ENCODE measurements around the gene RBM33. TPM values are rescaled to one million over a fixed set of nuclear protein-coding genes. Genes with fewer than 3 reads are reported as not detected.
"Not testable (repeated sequence)": the region's sequence is repeated elsewhere in the genome, so short reads cannot be mapped to it uniquely, and the experiment has no call there.

The RBM33 gene
- total RNA-seq, 2 experiments from 2014 or later = 65.5 to 66.3 TPM

DNA sequence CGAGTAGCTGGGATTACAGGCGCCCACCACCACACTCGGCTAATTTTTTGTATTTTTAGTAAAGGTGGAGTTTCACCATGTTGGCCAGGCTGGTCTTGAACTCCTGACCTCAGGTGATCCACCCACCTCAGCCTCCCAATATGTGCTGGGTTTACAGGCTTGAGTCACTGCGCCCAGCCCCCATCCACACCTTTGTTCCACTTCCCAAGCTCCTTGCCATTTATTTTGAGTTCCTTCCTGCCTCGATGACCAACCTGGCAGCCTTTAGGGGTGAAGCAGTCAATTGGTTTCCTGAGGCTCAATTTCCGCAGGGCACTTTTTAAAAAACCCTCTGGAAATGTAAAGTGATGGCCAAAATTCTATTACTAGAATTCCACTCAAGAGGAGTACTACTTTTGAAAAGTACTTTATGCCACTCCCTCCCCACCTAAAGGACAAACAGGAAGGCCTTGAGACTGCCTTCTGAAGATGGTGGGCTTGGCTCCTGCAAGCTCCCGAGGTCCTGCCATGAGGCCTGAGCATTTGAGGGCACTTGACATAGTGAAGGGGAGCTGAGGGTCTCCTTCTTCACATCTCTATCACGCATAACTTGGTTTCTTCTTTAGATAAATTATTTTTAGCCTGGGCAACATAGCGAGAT lies 32.5 kb upstream of the RBM33 start:
- H3K27me3 Mint-ChIP-seq (ENCODE audit: low read depth) = peaks cover 5% of the 10 kb centered on the region
- CTCF ChIA-PET = interaction anchor here (2.0 kb wide), 1 partner anchor 13 kb away, joined by 14 read pairs; no protein-coding TSS in a partner anchor
- H3K27ac Mint-ChIP-seq = no peak overlapping the region

DNA sequence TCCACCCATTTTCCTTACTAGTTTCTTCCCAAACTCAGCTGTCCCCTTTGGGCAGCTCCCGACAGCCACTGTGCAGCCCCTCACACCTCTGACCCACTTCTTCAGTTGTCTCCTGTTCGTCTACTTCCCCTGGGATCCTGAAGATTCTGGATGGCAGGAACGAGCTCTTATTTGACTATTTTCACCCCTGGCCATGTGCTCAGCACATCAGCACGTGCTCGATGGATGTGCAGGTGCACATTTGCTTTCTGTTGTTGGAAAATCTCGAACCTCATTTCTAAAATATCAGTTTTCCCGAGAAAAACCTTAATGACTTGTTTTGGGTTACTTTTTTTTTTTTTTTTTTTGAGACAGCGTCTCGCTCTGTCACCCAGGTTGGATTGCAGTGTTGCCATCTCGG lies 31.8 kb upstream of the RBM33 start:
- intact Hi-C loops (cut with micrococcal nuclease) = loop anchor here (5.0 kb wide), 1 partner anchor 775 kb away; no protein-coding TSS in a partner anchor
- Mint-ChIP-seq H3K4me1 (ENCODE audit: low read depth) (no peaks in the 10 kb centered on the region), H3K27ac (no peak overlapping the region), H3K27me3 (ENCODE audit: low read depth) (peaks cover 5% of the 10 kb centered on the region), H3K9me3 (peaks cover 4% of the 10 kb centered on the region), H3K36me3 (ENCODE audit: low read depth) (peaks cover 5% of the 10 kb centered on the region), H3K4me3 (no peak overlapping the region)
- DNase-seq = no peak
- CTCF ChIA-PET = interaction anchor here (1.1 to 2.0 kb wide), 2 partner anchors 14 to 127 kb away, joined by 4 to 14 read pairs; no protein-coding TSS in a partner anchor

More for the DNA sequence above, 32.5 kb upstream of the RBM33 start:
- intact Hi-C loops (cut with micrococcal nuclease) = loop anchor here (5.0 kb wide), 1 partner anchor 775 kb away; no protein-coding TSS in a partner anchor
- no peak for DNase-seq
- Mint-ChIP-seq H3K4me1 (ENCODE audit: low read depth) (no peaks in the 10 kb centered on the region), H3K9me3 (peaks cover 4% of the 10 kb centered on the region), H3K36me3 (ENCODE audit: low read depth) (peaks cover 5% of the 10 kb centered on the region), H3K4me3 (no peak overlapping the region)

DNA sequence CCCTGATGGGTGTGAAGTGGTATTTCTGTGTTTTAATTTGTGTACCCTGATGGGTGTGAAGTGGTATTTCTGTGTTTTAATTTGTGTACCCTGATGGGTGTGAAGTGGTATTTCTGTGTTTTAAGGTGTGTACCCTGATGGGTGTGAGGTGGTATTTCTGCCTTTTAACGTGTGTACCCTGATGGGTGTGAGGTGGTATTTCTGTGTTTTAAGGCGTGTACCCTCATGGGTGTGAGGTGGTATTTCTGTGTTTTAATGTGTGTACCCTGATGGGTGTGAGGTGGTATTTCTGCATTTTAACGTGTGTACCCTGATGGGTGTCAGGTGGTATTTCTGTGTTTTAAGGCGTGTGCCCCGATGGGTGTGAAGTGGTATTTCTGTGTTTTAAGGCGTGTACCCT lies 29.4 kb upstream of the RBM33 start:
- H3K36me3 Mint-ChIP-seq (ENCODE audit: low read depth); H3K9me3 Mint-ChIP-seq; H3K27ac Mint-ChIP-seq; H3K27me3 Mint-ChIP-seq (ENCODE audit: low read depth); CTCF ChIA-PET; H3K4me1 Mint-ChIP-seq (ENCODE audit: low read depth); H3K4me3 Mint-ChIP-seq; intact Hi-C loops (cut with micrococcal nuclease); DNase-seq: not testable (repeated sequence)

DNA sequence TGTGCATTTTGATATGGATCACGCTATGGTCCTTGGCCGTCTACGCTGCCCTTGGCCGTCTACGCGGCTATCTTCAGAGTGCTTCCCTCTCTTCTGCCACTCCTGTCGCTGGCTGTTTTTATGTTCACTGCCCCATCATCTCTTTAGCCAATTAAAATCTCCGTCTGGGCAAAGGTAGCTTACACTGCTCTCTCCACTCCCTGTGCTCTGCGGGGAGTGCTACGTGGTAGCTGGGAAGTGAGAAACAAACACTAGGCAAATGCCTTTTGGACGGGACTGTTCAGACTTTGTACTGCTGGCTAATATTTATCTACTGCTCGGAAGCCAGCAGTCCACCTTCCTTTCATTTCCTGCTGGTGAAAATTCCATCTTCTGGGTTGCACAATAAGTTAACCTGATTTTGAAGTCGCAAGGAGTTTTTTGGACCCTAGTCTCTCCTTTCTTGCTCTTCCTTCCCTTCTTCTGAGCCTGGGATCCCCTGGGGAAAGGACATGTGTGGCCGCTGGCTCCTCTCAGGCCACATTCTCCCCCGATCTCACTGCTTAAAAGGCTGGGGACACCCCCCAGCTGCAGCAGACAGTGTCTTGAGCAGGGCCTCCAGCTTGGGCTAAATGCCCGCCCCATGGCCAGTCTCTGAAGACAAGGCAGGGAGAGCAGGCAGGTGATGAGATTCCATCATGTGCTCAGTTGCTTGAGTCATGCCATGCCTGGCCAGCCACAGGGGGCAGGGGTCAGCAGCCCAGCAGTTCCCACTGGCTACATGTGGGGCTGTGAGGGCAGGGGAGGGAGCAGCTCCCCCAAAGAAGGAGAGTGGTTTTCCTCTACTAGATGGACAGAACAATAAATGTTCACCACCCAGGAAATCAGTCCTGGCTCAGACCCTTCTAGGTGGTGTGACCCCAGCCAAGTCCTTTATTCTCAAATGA lies 25.5 kb upstream of the RBM33 start:
- intact Hi-C loops (cut with micrococcal nuclease) = no loop called here
- H3K36me3 Mint-ChIP-seq (ENCODE audit: low read depth) = peaks cover 5% of the 10 kb centered on the region
- no peak for DNase-seq
- CTCF ChIA-PET = no interaction called here
- no peak overlapping the region for H3K4me3 Mint-ChIP-seq
- H3K4me1 Mint-ChIP-seq (ENCODE audit: low read depth) = no peaks in the 10 kb centered on the region
- no peaks in the 10 kb centered on the region for H3K27me3 Mint-ChIP-seq (ENCODE audit: low read depth)
- no peak overlapping the region for H3K27ac Mint-ChIP-seq
- H3K9me3 Mint-ChIP-seq = peaks cover 4% of the 10 kb centered on the region

DNA sequence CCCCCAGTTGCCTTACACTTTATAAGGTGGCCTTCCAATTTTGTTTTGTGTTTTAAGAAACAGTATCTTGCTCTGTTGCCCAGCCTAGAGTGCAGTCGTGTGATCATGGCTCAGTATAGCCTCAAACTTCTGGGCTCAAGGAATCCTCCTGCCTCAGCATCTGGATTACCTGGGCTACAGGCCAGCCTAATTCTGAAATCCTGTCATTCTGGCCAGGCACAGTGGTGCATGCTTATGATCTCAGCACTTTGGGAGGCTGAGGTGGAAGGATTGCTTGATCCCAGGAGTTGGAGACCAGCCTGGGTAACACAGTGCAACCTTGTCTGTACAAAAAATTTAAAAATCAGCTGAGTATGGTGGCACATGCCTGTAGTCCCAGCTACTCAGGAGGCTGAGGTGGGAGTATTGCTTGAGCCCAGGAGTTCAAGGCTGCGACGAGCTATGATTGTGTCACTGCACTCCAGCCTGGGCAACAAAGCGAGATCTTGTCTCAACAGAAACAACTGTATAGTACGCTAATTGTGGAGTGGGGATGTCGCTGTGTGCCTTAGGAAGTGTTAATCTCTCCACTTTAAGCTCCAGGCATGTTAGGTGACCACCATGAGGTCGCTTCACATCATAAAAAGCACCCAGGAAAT lies 24.7 kb upstream of the RBM33 start:
- no peaks in the 10 kb centered on the region for H3K4me1 Mint-ChIP-seq (ENCODE audit: low read depth)
- CTCF ChIA-PET = no interaction called here
- no peak for DNase-seq
- peaks cover 5% of the 10 kb centered on the region for H3K36me3 Mint-ChIP-seq (ENCODE audit: low read depth)
- no peak overlapping the region for H3K27ac Mint-ChIP-seq
- intact Hi-C loops (cut with micrococcal nuclease) = no loop called here
- H3K27me3 Mint-ChIP-seq (ENCODE audit: low read depth) = no peaks in the 10 kb centered on the region
- H3K9me3 Mint-ChIP-seq = peaks cover 4% of the 10 kb centered on the region
- no peak overlapping the region for H3K4me3 Mint-ChIP-seq

DNA sequence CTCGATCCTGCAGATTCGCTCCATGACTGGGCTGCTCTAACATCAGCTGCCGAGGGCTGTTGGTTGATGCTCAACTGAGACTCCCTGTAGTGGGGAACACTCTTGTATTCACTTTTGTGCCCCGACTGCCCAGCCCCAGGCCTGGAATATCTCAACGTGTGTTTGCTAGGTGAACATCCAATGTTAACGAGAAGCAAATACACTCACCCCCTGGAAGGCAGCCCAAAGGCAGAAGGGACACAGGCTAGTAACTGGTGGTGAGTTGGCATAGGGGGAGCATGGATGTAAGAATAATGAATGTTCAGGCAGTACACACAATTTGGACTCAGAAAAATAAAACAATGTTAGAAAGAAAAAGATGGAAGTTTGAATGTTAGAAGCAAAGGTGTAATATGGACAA lies 24.0 kb upstream of the RBM33 start:
- no peaks in the 10 kb centered on the region for H3K36me3 Mint-ChIP-seq (ENCODE audit: low read depth)
- no peaks in the 10 kb centered on the region for H3K9me3 Mint-ChIP-seq
- H3K4me3 Mint-ChIP-seq = no peak overlapping the region
- no peak for DNase-seq
- no peaks in the 10 kb centered on the region for H3K4me1 Mint-ChIP-seq (ENCODE audit: low read depth)
- intact Hi-C loops (cut with micrococcal nuclease) = no loop called here
- no peaks in the 10 kb centered on the region for H3K27me3 Mint-ChIP-seq (ENCODE audit: low read depth)
- CTCF ChIA-PET = no interaction called here
- no peak overlapping the region for H3K27ac Mint-ChIP-seq

DNA sequence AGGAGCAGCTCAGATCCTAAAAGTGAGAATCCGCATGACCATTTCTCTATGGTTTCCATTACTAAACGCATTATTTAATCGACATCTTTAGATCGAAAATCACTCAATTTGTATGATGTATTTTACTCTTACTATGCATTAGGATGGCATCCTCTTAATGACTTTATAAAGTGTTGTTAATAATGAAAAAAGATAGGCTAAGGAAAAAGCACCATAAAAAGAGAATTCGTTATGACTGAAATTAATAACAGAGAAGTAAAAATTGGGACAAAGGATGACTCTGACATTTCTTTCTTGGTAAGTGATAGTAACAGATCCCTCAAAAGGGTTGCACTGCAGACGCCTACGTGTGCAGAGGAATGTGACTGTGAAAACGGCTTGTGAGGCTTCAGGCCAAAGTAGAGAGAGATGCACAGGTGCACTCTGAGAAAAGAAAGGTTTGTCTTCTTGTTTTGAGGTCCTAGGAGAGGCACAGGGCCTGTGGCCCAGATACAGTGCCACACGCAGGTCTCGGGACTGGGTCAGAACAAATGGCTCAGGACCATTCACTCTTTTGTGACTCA lies 23.0 kb upstream of the RBM33 start:
- no peak for DNase-seq
- Mint-ChIP-seq H3K27ac (no peak overlapping the region), H3K27me3 (ENCODE audit: low read depth) (no peaks in the 10 kb centered on the region), H3K9me3 (no peaks in the 10 kb centered on the region), H3K4me3 (no peak overlapping the region), H3K36me3 (ENCODE audit: low read depth) (no peaks in the 10 kb centered on the region), H3K4me1 (ENCODE audit: low read depth) (no peaks in the 10 kb centered on the region)
- CTCF ChIA-PET = no interaction called here
- intact Hi-C loops (cut with micrococcal nuclease) = no loop called here

DNA sequence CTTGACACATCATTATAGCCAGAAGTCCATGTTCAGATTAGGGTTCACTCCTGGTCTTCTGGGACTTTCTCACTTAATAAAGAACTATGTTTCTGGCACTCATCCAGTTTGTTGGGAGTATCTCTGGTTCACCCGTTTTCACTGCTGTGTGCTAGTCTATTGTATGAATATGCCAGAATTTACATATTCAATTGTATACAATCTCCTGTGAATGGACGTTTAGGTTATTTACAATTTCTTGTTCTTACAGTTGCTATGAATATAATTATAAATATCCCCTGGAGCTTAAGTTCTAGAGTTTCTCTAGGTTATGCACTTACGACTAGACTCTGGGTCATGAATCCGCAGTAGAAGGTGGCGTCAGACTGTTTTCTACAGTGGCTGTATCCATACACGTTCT lies 20.0 kb upstream of the RBM33 start:
- CTCF ChIA-PET = no interaction called here
- Mint-ChIP-seq H3K36me3 (ENCODE audit: low read depth) (peaks cover 4% of the 10 kb centered on the region), H3K27ac (no peak overlapping the region), H3K4me1 (ENCODE audit: low read depth) (no peaks in the 10 kb centered on the region), H3K27me3 (ENCODE audit: low read depth) (no peaks in the 10 kb centered on the region), H3K4me3 (no peak overlapping the region), H3K9me3 (peaks cover 9% of the 10 kb centered on the region)
- DNase-seq = no peak
- intact Hi-C loops (cut with micrococcal nuclease) = no loop called here

DNA sequence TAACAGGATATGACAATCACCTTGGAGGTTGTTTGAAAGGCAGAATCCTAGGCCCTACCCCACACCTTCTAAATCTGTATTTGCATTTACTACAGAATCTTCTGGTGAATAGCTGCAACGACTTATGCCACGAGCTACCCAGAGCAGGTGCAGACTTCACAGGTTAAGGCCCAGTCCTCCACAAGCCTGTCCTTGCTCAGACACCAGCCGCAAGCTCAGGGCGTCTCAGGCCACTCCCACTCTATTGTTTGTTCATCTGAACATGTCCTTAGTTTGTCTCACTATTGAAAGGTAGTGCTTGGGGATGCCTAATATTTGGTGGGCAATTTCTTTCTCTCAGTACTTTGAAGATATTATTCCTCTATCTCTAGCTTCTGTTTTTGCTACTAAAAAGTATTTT lies 18.9 kb upstream of the RBM33 start:
- peaks cover 2% of the 10 kb centered on the region for H3K4me1 Mint-ChIP-seq (ENCODE audit: low read depth)
- H3K27ac Mint-ChIP-seq = no peak overlapping the region
- peaks cover 4% of the 10 kb centered on the region for H3K36me3 Mint-ChIP-seq (ENCODE audit: low read depth)
- CTCF ChIA-PET = no interaction called here
- DNase-seq = no peak
- H3K9me3 Mint-ChIP-seq = peaks cover 15% of the 10 kb centered on the region
- no peak overlapping the region for H3K4me3 Mint-ChIP-seq
- H3K27me3 Mint-ChIP-seq (ENCODE audit: low read depth) = no peaks in the 10 kb centered on the region
- intact Hi-C loops (cut with micrococcal nuclease) = no loop called here

DNA sequence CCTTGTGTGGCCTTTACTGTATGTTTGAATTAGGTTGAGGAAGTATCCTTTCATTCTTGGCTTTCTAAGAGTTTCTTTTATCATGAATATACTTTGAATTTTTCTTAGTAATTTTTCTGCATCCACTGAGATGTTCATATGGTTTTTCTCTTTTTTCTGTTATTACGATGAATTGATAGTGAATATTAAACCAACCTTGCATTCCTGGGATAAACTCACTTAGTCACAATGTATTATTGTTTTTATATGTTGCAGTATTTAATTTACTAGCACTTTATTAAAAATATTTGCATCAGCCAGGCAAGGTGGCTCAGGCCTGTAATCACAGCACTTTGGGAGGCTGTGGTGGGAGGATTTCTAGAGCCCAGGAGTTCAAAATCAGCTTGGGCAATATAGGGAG lies 15.3 kb upstream of the RBM33 start:
- H3K36me3 Mint-ChIP-seq (ENCODE audit: low read depth) = peaks cover 4% of the 10 kb centered on the region
- peaks cover 2% of the 10 kb centered on the region for H3K4me1 Mint-ChIP-seq (ENCODE audit: low read depth)
- CTCF ChIA-PET = no interaction called here
- intact Hi-C loops (cut with micrococcal nuclease) = no loop called here
- DNase-seq = no peak
- peaks cover 33% of the 10 kb centered on the region for H3K9me3 Mint-ChIP-seq
- H3K4me3 Mint-ChIP-seq = no peak overlapping the region
- no peaks in the 10 kb centered on the region for H3K27me3 Mint-ChIP-seq (ENCODE audit: low read depth)
- no peak overlapping the region for H3K27ac Mint-ChIP-seq

DNA sequence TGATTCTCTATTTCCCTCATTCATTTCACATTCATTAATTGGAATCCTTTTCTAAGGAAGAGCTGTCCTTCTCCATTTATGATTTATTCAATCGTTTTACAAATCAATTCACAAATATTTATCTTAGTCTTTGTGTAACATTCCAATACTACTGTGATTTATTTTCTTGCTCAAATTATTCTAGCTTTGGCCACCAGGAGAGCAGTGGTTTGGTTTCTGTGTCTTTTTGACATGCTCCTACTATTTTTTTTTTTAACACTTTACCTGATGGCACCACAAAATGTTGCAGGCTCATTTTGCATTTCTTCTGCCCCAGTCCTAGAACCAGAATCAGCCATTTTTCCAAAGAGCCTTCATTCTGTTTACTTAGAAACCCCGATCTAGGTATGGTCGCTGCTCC lies 13.3 kb upstream of the RBM33 start:
- no peak overlapping the region for H3K27ac Mint-ChIP-seq
- H3K4me1 Mint-ChIP-seq (ENCODE audit: low read depth) = peaks cover 2% of the 10 kb centered on the region
- CTCF ChIA-PET = interaction anchor here (0.6 to 0.8 kb wide), 2 partner anchors 45 to 137 kb away, joined by 3 read pairs; no protein-coding TSS in a partner anchor
- DNase-seq = no peak
- H3K36me3 Mint-ChIP-seq (ENCODE audit: low read depth) = peaks cover 4% of the 10 kb centered on the region
- H3K4me3 Mint-ChIP-seq = no peak overlapping the region
- intact Hi-C loops (cut with micrococcal nuclease) = no loop called here
- no peaks in the 10 kb centered on the region for H3K27me3 Mint-ChIP-seq (ENCODE audit: low read depth)
- H3K9me3 Mint-ChIP-seq = peaks cover 38% of the 10 kb centered on the region

DNA sequence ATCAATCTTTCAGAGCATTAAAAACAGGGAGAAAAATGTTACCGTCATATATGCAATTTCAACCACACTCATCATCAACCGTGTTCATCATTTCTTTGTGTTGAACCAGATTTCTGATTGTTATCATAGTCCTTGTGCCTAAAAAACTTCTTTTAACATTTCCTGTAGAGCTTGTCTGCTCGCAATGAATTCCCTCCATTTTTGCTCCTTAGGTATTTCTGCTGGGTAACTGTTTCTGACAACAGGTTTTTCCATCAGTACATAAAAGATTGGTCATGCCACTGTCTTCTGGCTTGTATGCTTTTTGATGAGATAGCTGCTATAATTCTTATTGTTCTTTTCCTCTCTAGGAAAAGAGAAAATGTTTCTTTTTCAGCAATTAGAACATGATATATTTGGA lies 8.6 kb upstream of the RBM33 start:
- no peak overlapping the region for H3K4me3 Mint-ChIP-seq
- CTCF ChIA-PET = interaction anchor here (1.9 kb wide), 1 partner anchor 37 kb away, joined by 6 read pairs; no protein-coding TSS in a partner anchor
- peaks cover 8% of the 10 kb centered on the region for H3K27me3 Mint-ChIP-seq (ENCODE audit: low read depth)
- H3K36me3 Mint-ChIP-seq (ENCODE audit: low read depth) = peaks cover 9% of the 10 kb centered on the region
- DNase-seq = no peak
- no peak overlapping the region for H3K27ac Mint-ChIP-seq
- peaks cover 37% of the 10 kb centered on the region for H3K9me3 Mint-ChIP-seq
- H3K4me1 Mint-ChIP-seq (ENCODE audit: low read depth) = no peaks in the 10 kb centered on the region
- intact Hi-C loops (cut with micrococcal nuclease) = no loop called here

Measured in activated naive CD4-positive, alpha-beta T cell treated with anti-CD3 and anti-CD28 coated beads for 36 hours (primary cell).